ENCODE results near the gene OBSL1.

OBSL1 gene

DNA sequence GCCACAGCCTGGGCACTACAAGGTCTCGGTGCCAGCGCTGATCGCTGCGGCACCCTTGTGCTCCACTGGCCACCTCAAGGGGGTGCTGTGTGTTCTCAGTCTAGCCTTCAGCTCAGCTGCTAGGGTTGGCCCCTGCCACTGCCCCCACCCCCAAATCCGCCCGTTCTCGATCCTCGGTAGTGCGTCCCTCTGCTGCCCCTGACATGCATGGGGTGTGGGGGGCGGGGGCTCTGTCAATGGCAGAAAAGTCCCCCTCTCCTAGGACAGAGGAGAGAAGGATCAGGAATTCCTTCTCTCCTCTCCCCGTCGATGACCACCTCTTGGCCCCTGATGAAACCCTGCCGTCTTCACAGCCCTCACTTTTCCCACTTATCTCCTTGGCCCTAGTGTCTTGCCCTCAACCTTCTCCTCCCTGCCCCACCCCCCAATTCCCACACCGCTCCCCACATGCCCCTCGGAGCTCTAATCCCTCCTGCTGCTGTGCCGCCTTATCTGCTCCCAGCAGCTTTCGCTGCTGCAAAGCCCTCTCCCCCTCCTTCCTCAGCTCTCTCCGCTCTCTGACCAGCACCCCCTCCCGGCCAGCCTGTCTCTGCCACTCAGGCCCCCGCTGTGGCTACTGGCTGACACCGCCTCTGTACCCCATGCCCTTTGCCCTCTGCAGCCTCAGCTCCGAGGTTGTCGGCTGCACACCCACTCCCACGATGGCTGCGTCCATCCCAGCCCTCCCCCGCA, 61.4 kb downstream of the OBSL1 start:
- Histone ChIP-seq H3K9ac (ENCODE audit: insufficient read length, low read depth) (peak overlapping the region; percentile 65), H3K4me1 (ENCODE audit: insufficient read depth, insufficient read length) (peaks cover 44% of the 10 kb centered on the region)
- DNase-seq (ENCODE audit: low read depth, low spot score) = no peak

DNA sequence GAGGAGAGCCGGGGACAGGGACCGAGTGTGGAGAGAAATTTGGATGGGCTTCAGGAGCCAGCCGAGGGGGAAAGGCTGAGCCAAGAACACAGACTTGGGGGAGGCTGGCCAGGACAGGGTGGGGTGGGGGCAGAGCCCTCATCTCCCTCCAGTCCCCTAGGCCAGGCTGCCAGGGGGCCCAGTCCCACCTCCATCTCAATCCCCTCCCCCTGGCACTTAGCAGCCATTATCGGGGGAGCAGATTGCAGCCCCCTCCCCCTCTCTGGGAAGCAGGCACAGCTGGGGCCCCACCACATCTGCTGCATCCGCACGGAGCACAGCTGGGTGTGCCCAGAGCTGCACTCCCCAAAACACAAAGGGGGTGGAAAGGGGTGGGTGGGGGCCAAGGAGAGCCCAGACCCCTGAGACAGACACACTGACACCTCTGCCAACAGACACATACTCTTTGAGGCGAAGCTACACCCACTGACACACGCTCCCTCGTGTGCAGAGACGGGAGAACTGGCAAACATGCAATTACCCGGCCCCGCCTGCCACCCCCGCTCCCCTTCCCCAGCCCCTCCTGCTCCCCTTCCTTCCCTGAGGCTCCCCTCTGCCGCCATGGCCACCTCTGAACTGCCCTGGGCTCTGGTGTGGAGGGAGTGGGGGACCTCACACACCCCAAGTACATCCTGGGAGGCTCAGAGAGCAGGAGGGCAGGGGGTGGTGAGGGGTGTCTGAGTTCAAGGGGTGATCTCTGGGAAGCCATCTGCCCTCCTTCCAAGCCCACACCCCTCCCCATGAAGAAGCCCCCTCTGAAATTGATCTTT, 62.2 kb downstream of the OBSL1 start:
- H3K9ac ChIP-seq (ENCODE audit: insufficient read length, low read depth) = peak overlapping the region; percentile 65
- peak overlapping the region; percentile 37 for H3K4me3 ChIP-seq (ENCODE audit: insufficient read length, low read depth)
- TF ChIP-seq ZNF274 (IDR thresholded peaks at IDR 0.05; ENCODE audit: low read depth, low read length) (no peak), SUZ12 (IDR thresholded peaks at IDR 0.05; ENCODE audit: extremely low read depth, insufficient read depth, insufficient read length) (no peak)
- H3K36me3 ChIP-seq (ENCODE audit: insufficient read depth, insufficient read length, low read length) = peaks cover 38% of the 10 kb centered on the region
- peaks cover 26% of the 10 kb centered on the region for H3K27me3 ChIP-seq (ENCODE audit: insufficient read depth, insufficient read length)
- H3K9me3 ChIP-seq (ENCODE audit: insufficient read depth, low read length) = no peaks in the 10 kb centered on the region
- no peak for DNase-seq (ENCODE audit: low read depth, low spot score)
- H3K4me1 ChIP-seq (ENCODE audit: insufficient read depth, insufficient read length) = peaks cover 42% of the 10 kb centered on the region

More for the DNA sequence above, 61.4 kb downstream of the OBSL1 start:
- Histone ChIP-seq H3K9me3 (ENCODE audit: insufficient read depth, low read length) (no peaks in the 10 kb centered on the region), H3K4me3 (ENCODE audit: insufficient read length, low read depth) (peak overlapping the region; percentile 37), H3K27me3 (ENCODE audit: insufficient read depth, insufficient read length) (peaks cover 33% of the 10 kb centered on the region), H3K36me3 (ENCODE audit: insufficient read depth, insufficient read length, low read length) (peaks cover 30% of the 10 kb centered on the region)
- TF ChIP-seq SUZ12 (IDR thresholded peaks at IDR 0.05; ENCODE audit: extremely low read depth, insufficient read depth, insufficient read length) (no peak), ZNF274 (IDR thresholded peaks at IDR 0.05; ENCODE audit: low read depth, low read length) (no peak), YY1 (IDR thresholded peaks at IDR 0.05; ENCODE audit: insufficient read depth, insufficient read length) (no peak)

DNA sequence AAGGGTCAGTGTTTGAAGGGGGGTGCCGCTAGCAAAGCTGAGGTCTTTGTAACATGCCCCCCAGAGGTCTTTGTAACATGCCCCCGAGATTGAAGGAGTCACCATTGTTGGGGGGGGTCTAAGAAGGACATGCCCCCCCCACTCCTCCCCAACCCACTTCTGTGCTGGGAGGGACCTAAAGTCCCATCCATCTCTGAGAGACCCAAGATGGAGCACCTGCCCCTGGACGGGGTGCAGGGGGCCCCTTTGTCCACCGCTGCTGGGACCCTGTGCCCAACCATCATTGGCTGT, 63.0 kb downstream of the OBSL1 start:
- Histone ChIP-seq H3K4me3 (ENCODE audit: insufficient read length, low read depth) (no peak overlapping the region), H3K27me3 (ENCODE audit: insufficient read depth, insufficient read length) (peaks cover 22% of the 10 kb centered on the region), H3K9me3 (ENCODE audit: insufficient read depth, low read length) (no peaks in the 10 kb centered on the region), H3K9ac (ENCODE audit: insufficient read length, low read depth) (no peak overlapping the region), H3K36me3 (ENCODE audit: insufficient read depth, insufficient read length, low read length) (peaks cover 46% of the 10 kb centered on the region), H3K4me1 (ENCODE audit: insufficient read depth, insufficient read length) (peaks cover 36% of the 10 kb centered on the region)
- no peak for TF ChIP-seq YY1 (IDR thresholded peaks at IDR 0.05; ENCODE audit: insufficient read depth, insufficient read length)
- TF ChIP-seq SUZ12 (IDR thresholded peaks at IDR 0.05; ENCODE audit: extremely low read depth, insufficient read depth, insufficient read length) = no peak
- TF ChIP-seq ZNF274 (IDR thresholded peaks at IDR 0.05; ENCODE audit: low read depth, low read length) = no peak
- DNase-seq (ENCODE audit: low read depth, low spot score) = no peak

- TF ChIP-seq ZNF274 (IDR thresholded peaks at IDR 0.05; ENCODE audit: low read depth, low read length) (no peak), YY1 (IDR thresholded peaks at IDR 0.05; ENCODE audit: insufficient read depth, insufficient read length) (no peak), SUZ12 (IDR thresholded peaks at IDR 0.05; ENCODE audit: extremely low read depth, insufficient read depth, insufficient read length) (no peak)
- no peak overlapping the region for H3K4me3 ChIP-seq (ENCODE audit: insufficient read length, low read depth)
- H3K9ac ChIP-seq (ENCODE audit: insufficient read length, low read depth) = peak overlapping the region; percentile 75
- no peak for DNase-seq (ENCODE audit: low read depth, low spot score)
- H3K4me1 ChIP-seq (ENCODE audit: insufficient read depth, insufficient read length) = peaks cover 30% of the 10 kb centered on the region
- no peaks in the 10 kb centered on the region for H3K9me3 ChIP-seq (ENCODE audit: insufficient read depth, low read length)
- H3K36me3 ChIP-seq (ENCODE audit: insufficient read depth, insufficient read length, low read length) = peaks cover 48% of the 10 kb centered on the region
- peaks cover 16% of the 10 kb centered on the region for H3K27me3 ChIP-seq (ENCODE audit: insufficient read depth, insufficient read length)
Measured at GRCh38 chr2:219507581-219508443, 63.5 kb downstream of the OBSL1 start.

DNA sequence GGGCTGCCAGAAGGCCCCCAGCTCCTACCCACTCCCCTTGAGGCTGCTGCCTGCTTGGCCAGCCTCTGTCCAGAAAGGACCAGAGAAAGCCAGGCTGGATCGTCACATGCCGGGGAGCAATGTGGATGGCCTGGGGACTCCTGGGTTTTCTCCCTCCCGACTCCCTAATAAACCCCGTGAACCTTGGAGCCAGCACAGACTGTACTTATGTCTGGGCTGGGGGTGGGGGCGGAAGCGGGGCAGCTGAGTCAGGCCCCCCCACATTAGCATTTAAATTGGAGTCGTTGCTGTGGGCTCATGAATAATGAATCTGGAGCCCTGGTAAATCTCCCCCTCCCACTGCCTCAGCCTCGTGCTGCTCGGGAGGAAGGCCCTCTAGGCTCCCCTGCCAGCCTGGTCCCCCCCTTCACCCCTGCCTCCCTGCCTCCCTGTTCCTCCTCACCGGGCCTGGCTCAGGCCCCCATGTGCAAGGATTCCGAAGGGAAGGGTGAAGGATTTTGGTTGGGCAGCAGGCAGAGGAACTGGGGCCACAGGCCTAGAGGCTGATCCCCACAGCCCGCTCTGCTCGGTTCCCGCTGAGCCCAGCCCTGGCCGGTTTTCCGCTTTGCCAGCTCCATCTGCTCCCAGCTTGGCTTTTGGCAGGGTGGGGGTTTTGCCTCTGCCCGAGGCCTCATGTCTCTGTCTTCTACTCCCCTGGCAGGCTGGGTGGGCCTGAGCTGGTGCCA, 64.4 kb downstream of the OBSL1 start:
- TF ChIP-seq YY1 (IDR thresholded peaks at IDR 0.05; ENCODE audit: insufficient read depth, insufficient read length) (no peak), ZNF274 (IDR thresholded peaks at IDR 0.05; ENCODE audit: low read depth, low read length) (no peak), SUZ12 (IDR thresholded peaks at IDR 0.05; ENCODE audit: extremely low read depth, insufficient read depth, insufficient read length) (no peak)
- no peak overlapping the region for H3K4me3 ChIP-seq (ENCODE audit: insufficient read length, low read depth)
- peaks cover 56% of the 10 kb centered on the region for H3K36me3 ChIP-seq (ENCODE audit: insufficient read depth, insufficient read length, low read length)
- no peaks in the 10 kb centered on the region for H3K9me3 ChIP-seq (ENCODE audit: insufficient read depth, low read length)
- DNase-seq (ENCODE audit: low read depth, low spot score) = no peak
- H3K9ac ChIP-seq (ENCODE audit: insufficient read length, low read depth) = peak overlapping the region; percentile 75
- H3K4me1 ChIP-seq (ENCODE audit: insufficient read depth, insufficient read length) = peaks cover 28% of the 10 kb centered on the region
- peaks cover 7% of the 10 kb centered on the region for H3K27me3 ChIP-seq (ENCODE audit: insufficient read depth, insufficient read length)

DNA sequence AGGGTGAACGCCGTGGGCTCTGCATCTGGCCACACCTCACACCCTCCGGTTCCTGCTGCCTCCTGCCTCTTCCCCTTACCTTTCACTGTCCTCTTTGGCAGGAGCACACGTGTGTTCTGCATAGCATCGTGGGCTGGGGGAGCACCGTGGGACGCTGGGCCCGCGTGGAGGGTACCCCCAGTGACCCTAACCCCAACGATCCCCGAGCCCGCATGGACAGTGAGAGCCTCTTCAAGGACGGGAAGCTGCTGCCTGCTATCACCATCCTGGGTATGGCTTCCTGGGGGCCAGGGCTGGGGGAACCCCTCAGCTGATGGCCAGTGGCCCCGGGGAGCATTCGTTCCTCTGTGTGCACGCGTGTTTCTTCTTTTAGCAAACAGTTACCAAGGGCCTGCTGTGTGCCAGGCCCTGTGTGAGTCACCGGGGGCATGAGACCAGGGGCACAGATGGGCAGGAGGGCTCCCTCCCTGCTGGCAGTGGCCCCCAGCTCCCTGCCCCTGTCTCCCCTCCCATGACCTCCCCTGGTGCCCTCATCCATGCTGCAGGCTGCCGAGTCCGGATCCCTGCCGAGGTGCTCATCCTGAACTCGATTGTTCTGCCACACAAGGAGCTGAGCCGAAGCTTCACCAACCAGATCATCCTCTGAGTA, 65.1 kb downstream of the OBSL1 start:
- H3K9me3 ChIP-seq (ENCODE audit: insufficient read depth, low read length) = no peaks in the 10 kb centered on the region
- peaks cover 32% of the 10 kb centered on the region for H3K4me1 ChIP-seq (ENCODE audit: insufficient read depth, insufficient read length)
- peaks cover 4% of the 10 kb centered on the region for H3K27me3 ChIP-seq (ENCODE audit: insufficient read depth, insufficient read length)
- no peak for DNase-seq (ENCODE audit: low read depth, low spot score)
- peaks cover 58% of the 10 kb centered on the region for H3K36me3 ChIP-seq (ENCODE audit: insufficient read depth, insufficient read length, low read length)
- no peak overlapping the region for H3K4me3 ChIP-seq (ENCODE audit: insufficient read length, low read depth)
- peak overlapping the region; percentile 54 for H3K9ac ChIP-seq (ENCODE audit: insufficient read length, low read depth)
- no peak for TF ChIP-seq YY1 (IDR thresholded peaks at IDR 0.05; ENCODE audit: insufficient read depth, insufficient read length)
- no peak for TF ChIP-seq SUZ12 (IDR thresholded peaks at IDR 0.05; ENCODE audit: extremely low read depth, insufficient read depth, insufficient read length)
- no peak for TF ChIP-seq ZNF274 (IDR thresholded peaks at IDR 0.05; ENCODE audit: low read depth, low read length)
